T-helper 1 cell treated with Interleukin-12 subunit alpha and Interleukin-12 subunit beta and Interleukin-4 antibody, amounts not matched to agents 30 μg/mL and 1 μg/mL, for 36 hours (primary cell): ENCODE measurements around the gene HAGHL.
"Not testable (repeated sequence)": the region's sequence is repeated elsewhere in the genome, so short reads cannot be mapped to it uniquely, and the experiment has no call there.

Experiments used
- H3K27ac Mint-ChIP-seq: one replicate; pipeline ENCODE4 v1.8.0; 2021; ENCODE audit warnings: mild to moderate bottlenecking, mixed read lengths
- H3K27me3 Mint-ChIP-seq: one replicate; pipeline ENCODE4 v1.8.0; 2021; ENCODE audit warnings: low read depth, mixed read lengths
- H3K36me3 Mint-ChIP-seq: one replicate; pipeline ENCODE4 v1.8.0; 2021; ENCODE audit warnings: low read depth, mixed read lengths
- H3K4me1 Mint-ChIP-seq: one replicate; pipeline ENCODE4 v1.8.0; 2021; ENCODE audit warnings: low read depth, mixed read lengths
- H3K4me3 Mint-ChIP-seq: one replicate; pipeline ENCODE4 v1.8.0; 2021; ENCODE audit warnings: mild to moderate bottlenecking, moderate library complexity, mixed read lengths
- H3K9me3 Mint-ChIP-seq: one replicate; pipeline ENCODE4 v1.8.0; 2021; ENCODE audit warnings: mixed read lengths

The HAGHL gene

DNA sequence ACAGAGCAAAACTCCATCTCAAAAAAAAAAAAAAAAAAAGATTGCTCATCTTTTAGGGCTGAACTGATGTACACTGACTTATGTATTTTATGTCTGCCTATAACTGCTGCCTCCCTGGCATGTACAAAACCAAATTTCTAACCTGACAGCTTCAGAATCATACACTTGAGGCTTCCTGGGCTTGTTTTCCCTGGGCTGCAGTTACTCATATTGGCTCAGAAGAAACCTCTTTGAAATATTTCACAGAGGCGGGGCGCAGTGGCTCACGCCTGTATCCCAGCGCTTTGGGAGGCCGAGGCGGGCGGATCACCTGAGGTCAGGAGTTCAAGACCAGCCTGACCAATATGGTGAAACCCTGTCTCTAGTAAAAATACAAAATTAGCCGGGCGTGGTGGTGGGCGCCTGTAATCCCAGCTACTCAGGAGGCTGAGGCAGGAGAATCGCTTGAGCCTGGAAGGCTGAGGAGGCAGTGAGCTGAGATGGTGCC is 27.3 kb downstream of the HAGHL start:
- not testable (repeated sequence) for H3K4me3 Mint-ChIP-seq, H3K27ac Mint-ChIP-seq, H3K4me1 Mint-ChIP-seq, H3K36me3 Mint-ChIP-seq, H3K9me3 Mint-ChIP-seq
- peaks cover 10% of the 10 kb centered on the region for H3K27me3 Mint-ChIP-seq

DNA sequence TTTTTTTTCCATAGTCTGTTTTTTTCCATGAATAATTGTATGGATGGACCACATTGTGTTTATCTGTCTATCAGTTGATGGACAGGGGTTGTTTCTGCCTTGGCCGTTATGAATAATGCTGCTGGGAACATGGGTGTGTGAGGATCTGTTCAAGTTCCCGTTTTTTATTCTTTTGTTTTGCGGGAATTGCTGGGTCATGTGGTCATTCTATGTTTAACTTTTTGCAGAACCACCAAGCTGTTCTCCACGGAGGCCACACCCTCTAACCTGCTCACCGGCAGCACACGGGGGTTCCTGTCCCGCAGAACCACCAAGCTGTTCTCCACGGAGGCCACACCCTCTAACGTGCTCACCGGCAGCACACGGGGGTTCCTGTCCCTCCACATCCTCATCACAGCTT is 27.8 kb downstream of the HAGHL start:
- H3K36me3 Mint-ChIP-seq: no peaks in the 10 kb centered on the region
- no peak overlapping the region for H3K27ac Mint-ChIP-seq
- no peak overlapping the region for H3K4me3 Mint-ChIP-seq
- no peaks in the 10 kb centered on the region for H3K4me1 Mint-ChIP-seq
- peaks cover 10% of the 10 kb centered on the region for H3K27me3 Mint-ChIP-seq
- no peaks in the 10 kb centered on the region for H3K9me3 Mint-ChIP-seq

DNA sequence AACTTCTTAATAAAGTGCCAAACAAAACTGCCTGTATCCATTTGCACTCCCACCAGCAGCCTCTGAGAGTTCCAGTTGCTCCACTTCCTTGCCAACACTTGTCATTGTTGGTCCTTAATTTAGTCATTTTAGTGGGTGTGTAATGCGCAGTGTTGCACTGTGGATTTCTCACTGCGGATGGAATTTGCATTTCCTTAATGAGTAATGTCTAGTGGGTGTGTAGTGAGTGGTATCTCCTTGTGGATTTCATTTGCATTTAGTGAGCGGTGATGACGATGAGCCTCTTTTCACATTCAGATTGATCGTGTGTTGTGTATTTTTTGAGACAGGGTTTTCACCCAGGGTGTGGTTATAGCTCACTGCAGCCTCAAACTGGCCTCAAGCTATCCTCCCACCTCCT is 29.5 kb downstream of the HAGHL start:
- no peak overlapping the region for H3K4me3 Mint-ChIP-seq
- H3K36me3 Mint-ChIP-seq: no peaks in the 10 kb centered on the region
- no peaks in the 10 kb centered on the region for H3K4me1 Mint-ChIP-seq
- H3K27me3 Mint-ChIP-seq: peaks cover 10% of the 10 kb centered on the region
- no peak overlapping the region for H3K27ac Mint-ChIP-seq
- H3K9me3 Mint-ChIP-seq: no peaks in the 10 kb centered on the region

DNA sequence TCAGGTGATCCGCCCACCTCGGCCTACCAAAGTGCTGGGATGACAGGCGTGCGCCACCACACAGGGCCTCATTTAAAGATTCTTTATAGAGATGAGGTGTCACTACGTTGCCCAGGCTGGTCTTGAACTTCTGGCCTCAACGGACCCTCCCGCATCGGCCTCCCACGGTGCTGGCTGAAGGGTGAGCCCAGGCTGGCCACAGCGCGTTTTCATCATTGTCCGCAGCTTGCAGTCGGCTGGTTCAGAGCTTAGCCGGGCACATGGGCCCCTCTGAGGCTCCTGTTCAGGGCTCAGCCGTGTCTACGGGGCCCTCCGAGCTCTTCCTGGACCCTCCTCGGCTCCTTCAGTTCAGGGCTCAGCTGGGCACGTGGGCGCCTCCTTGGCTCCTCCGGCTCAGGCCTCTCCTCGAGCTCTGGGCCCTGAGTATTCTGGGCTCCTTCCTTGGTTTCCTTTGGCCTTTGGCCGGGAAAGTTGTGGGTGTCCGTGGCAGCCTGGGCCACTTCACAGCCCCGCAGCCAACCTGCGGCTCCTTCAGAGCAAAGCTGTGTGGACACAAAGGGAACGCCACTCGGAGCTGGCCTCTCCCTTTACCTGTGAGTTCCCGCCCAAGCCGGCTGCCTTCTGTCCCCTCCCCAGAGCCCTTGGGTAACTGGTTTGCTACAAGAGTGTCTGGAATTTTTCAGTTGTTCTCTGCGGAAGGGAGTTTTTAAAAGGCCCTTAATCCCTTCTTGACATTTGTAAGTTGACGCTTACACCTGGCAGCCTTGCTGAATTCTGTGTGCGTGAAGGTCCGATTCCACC is 32.4 kb downstream of the HAGHL start:
- Mint-ChIP-seq H3K36me3 (no peaks in the 10 kb centered on the region), H3K27me3 (peaks cover 10% of the 10 kb centered on the region), H3K27ac (no peak overlapping the region), H3K9me3 (no peaks in the 10 kb centered on the region), H3K4me1 (no peaks in the 10 kb centered on the region), H3K4me3 (no peak overlapping the region)

DNA sequence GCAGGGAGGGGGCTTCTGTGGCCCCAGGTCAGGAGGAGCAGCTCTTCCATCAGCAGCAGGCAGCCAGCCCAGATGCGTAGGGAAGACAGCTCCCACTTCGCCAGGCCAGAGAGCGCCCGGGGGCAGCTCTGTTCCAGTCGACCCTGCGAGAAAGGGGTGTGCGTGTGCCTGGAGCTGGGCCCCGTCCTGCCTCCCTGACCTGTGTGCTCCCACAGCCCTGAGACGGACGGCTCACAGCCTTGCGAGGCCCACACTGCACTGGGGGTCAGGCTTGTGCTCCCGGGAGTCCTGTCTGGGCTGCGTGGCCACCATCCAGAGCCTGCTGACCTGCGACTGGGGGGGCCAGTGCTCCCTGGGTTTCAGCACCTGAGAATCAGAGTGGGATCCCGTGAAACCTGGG is 33.2 kb downstream of the HAGHL start:
- Mint-ChIP-seq H3K9me3 (no peaks in the 10 kb centered on the region), H3K27me3 (peaks cover 10% of the 10 kb centered on the region), H3K4me1 (no peaks in the 10 kb centered on the region), H3K4me3 (no peak overlapping the region), H3K36me3 (no peaks in the 10 kb centered on the region), H3K27ac (no peak overlapping the region)

DNA sequence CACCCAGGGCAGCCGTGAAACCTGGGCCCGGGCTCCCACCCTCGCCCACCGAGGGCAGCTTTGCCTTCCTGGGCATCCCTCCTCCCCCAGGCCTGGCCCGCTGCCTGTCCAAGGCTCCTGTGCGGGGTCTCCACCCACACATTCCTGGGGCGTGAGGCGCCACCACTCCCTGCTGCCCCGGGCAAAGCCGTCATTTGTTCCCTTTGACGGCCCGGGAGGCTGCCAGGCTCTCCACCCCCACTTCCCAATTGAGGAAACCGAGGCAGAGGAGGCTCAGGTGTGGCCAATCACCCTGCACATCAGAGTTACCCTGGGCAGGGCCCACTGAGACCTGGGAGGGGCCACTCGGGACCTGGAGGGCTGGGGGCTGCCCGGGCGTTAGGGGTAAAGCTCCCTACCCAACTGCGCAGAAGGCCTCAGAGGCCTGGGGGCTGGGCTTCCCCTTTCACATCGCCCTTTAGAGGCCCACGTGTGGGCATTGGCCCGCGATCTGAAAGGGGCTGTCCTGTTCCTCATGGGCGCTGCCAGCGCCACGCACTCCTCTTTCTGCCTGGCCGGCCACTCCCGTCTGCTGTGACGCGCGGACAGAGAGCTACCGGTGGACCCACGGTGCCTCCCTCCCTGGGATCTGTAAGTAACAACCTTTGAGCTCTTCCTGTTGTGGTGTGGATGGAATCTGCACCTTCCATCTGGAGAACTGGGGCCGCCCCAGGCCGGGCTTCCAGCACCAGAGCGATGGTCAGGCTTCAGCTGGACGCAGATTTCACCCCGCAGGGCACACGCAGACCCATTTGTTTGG is 33.8 kb downstream of the HAGHL start, which contains the start of gene MSLN:
Gene MSLN (plus strand): TSS at position 190 of the 799 bp plus-strand sequence. CDS start 1,947 bp downstream, outside the sequence.
- Mint-ChIP-seq H3K27me3 (peaks cover 10% of the 10 kb centered on the region), H3K4me3 (no peak within 1 kb of the TSS), H3K36me3 (no peaks in the 10 kb centered on the region), H3K4me1 (no peaks in the 10 kb centered on the region), H3K9me3 (no peaks in the 10 kb centered on the region), H3K27ac (no peak within 1 kb of the TSS)

DNA sequence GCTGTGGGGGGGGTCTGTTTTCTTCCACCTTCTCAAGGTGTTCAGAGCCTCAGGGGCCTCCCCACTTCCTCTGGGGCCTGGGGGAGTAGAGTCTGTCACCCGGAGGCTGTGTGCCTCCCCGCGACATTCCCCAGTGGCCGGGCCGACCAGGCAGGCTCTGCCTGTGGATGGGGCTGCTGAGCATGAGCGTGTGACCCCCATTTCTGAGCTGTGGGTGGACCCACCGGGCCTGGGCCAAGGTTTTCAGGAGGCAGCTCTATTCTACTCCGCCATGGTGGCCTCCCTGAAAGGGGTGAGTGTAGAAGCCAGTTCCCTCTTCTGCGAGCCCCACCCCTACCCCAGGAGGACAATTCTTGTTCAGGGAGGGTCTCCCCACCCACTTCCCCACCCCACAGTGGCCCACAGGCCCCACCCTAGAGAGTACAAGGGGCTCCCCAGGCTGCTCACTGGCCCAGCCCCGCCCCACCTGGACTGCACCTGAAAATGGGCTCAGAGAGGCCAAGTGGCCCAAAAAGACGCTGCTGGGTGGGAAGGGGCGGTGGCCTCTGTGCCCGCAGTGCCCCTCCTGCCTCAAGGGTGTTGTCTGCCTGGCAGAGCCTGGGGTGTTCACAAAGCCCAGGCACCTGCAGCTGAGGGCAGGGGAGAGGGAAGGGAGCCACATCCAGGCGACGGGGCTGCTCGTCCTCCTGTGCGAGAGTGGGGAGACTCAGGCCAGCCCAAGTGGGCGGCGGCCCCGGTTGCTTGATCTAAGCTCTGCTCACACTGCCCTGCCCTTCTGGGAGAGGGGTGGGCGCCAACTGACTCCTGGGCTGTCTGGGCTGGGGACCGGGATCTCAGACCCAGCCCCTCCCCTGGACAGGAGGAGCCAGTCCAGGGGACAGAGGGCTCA is 35.0 kb downstream of the HAGHL start:
- Mint-ChIP-seq H3K27ac (no peak overlapping the region), H3K4me3 (no peak overlapping the region), H3K4me1 (no peaks in the 10 kb centered on the region), H3K27me3 (peaks cover 6% of the 10 kb centered on the region), H3K36me3 (no peaks in the 10 kb centered on the region), H3K9me3 (no peaks in the 10 kb centered on the region)

DNA sequence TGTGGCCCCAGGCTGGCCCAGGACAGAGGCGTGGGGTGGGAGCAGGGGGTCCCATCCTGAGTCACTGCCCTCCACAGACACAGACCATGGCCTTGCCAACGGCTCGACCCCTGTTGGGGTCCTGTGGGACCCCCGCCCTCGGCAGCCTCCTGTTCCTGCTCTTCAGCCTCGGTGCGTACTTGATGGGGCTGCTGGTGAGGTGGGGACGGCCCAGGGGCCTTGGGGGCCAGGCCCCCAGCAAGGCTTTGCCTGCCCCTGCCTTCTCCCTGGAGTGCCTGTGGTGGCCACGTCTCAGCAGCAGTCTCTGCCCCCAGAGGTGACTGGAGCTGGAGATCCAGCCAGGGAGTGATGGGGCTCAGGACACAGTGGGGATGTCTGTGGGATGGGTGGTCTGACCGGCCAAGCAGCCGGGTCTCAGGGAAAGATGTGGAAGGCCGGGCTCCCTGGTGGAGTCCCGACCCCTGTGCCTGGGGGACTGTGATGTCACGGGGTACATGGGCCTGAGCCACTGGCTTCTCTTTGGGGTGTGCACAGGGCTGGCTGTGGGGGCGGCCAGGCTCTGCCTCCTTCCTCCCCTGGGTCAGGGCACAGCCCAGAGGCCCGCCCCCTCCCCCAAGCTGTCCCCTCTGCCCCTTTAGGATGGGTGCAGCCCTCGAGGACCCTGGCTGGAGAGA is 35.8 kb downstream of the HAGHL start:
- Mint-ChIP-seq H3K27me3 (peaks cover 3% of the 10 kb centered on the region), H3K4me1 (no peaks in the 10 kb centered on the region), H3K27ac (no peak overlapping the region), H3K9me3 (no peaks in the 10 kb centered on the region), H3K4me3 (no peak overlapping the region), H3K36me3 (no peaks in the 10 kb centered on the region)

DNA sequence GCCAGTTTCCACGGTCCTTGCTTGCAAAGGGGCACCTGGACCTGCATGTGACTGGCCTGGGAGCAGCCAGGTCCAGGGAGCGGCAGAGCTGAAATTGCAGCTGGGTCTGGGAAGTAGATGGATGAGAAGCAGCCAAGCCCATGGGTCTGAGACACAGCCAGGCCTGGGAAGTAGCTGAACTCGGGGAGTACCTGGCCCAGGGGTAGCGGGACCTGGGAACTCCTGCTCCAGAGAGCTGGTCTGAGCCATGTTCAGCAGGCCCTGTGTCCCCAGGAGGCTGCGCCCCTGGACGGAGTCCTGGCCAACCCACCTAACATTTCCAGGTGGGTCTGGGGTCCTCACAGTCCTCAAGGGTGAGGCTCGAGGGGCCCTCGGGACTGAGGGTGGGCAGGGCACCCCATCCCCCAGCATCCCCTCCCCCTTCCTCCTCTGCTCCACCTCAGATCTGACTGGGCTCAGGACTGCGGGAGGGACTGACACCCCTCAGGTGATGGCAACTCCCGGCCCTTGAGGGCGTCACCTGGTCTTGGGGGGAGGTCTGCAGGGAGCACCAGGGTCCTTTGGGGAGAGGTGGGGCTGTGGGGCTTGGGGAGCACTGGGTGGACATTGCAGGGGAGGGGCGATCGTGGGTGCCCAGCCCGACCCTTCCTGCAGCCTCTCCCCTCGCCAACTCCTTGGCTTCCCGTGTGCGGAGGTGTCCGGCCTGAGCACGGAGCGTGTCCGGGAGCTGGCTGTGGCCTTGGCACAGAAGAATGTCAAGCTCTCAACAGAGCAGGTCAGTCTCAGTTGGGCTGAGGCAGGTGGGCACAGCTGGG is 36.7 kb downstream of the HAGHL start:
- no peak overlapping the region for H3K4me3 Mint-ChIP-seq
- no peaks in the 10 kb centered on the region for H3K36me3 Mint-ChIP-seq
- H3K4me1 Mint-ChIP-seq: no peaks in the 10 kb centered on the region
- H3K9me3 Mint-ChIP-seq: no peaks in the 10 kb centered on the region
- H3K27me3 Mint-ChIP-seq: no peaks in the 10 kb centered on the region
- H3K27ac Mint-ChIP-seq: no peak overlapping the region

DNA sequence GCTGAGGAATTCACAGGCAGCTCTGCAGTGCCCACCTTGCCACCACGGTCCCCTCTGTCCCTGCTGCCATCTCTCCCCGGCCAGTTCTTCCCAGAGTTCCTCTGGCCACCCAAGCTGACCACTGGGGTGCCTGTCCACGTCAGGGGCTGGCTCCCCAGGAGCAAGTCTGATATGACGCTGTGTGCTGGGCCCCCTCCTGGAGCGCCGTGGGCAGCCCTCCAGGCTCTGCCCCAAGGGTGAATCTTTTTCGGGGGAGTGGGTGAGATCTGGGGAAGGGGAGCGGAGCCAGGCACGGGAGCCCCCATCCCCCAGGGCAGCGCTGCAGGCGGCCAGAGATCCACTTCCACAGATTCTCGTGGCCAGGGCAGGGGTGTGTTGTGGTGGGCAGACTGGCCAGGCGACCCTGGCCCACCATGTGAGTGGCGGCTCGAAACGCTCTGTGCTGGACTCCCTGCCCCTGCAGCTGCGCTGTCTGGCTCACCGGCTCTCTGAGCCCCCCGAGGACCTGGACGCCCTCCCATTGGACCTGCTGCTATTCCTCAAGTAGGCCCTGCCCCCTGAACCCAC is 37.4 kb downstream of the HAGHL start:
- no peak overlapping the region for H3K27ac Mint-ChIP-seq
- no peaks in the 10 kb centered on the region for H3K36me3 Mint-ChIP-seq
- H3K9me3 Mint-ChIP-seq: no peaks in the 10 kb centered on the region

DNA sequence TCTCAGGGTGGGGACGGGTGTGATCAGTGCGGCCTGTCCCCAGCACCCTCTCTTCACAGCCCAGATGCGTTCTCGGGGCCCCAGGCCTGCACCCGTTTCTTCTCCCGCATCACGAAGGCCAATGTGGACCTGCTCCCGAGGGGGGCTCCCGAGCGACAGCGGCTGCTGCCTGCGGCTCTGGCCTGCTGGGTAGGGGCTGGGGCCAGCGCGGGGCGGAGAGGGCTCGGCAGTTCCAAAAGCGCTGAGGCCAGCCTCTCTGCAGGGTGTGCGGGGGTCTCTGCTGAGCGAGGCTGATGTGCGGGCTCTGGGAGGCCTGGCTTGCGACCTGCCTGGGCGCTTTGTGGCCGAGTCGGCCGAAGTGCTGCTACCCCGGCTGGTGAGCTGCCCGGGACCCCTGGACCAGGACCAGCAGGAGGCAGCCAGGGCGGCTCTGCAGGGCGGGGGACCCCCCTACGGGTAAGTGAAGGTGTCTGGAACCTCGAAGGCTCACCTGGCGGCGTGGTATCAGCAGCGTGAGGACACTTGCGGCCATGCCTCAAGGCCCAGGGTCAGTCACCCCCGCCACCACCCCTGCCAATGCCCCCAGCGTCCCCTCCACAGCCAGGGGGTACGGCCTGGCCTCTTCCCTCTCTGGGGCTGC is 38.1 kb downstream of the HAGHL start:
- Mint-ChIP-seq H3K4me1 (no peaks in the 10 kb centered on the region), H3K27ac (no peak overlapping the region), H3K9me3 (no peaks in the 10 kb centered on the region), H3K27me3 (no peaks in the 10 kb centered on the region), H3K4me3 (no peak overlapping the region), H3K36me3 (no peaks in the 10 kb centered on the region)

More for the DNA sequence above, 37.4 kb downstream of the HAGHL start:
- H3K4me3 Mint-ChIP-seq: no peak overlapping the region
- H3K27me3 Mint-ChIP-seq: no peaks in the 10 kb centered on the region
- no peaks in the 10 kb centered on the region for H3K4me1 Mint-ChIP-seq

DNA sequence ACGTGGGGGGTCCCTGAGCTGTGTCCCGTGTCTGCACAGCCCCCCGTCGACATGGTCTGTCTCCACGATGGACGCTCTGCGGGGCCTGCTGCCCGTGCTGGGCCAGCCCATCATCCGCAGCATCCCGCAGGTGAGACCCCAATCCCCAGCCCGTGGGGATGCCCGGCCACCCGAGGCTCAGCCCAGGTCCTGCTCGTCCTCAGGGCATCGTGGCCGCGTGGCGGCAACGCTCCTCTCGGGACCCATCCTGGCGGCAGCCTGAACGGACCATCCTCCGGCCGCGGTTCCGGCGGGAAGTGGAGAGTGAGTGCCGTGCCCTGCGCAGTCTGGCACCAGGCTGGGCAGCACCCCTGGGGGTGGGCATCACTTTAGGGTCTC is 38.6 kb downstream of the HAGHL start:
- Mint-ChIP-seq H3K4me3 (no peak overlapping the region), H3K36me3 (no peaks in the 10 kb centered on the region), H3K4me1 (no peaks in the 10 kb centered on the region), H3K27me3 (no peaks in the 10 kb centered on the region), H3K27ac (no peak overlapping the region), H3K9me3 (no peaks in the 10 kb centered on the region)
